Heart right ventricle (tissue), 16 donors: Measurements from ENCODE around the gene GPR176. TPM values are rescaled to one million over a fixed set of nuclear protein-coding genes. Genes with fewer than 3 reads are reported as not detected.

Experiments used
- ATAC-seq, 8 donors: fragments of 200-7000 bp; cut with Tn5 transposase; one replicate each; pipeline ENCODE4 v1.9.1; 2020; ENCODE audit warnings: mild to moderate bottlenecking in 8 of 8, moderate library complexity in 8 of 8, moderate number of reproducible peaks in 1 of 8
- DNase-seq, 2 donors: peaks; one replicate each; pipeline ENCODE4 v3.0.0-alpha.2; 2020
- H3K27ac ChIP-seq, 10 donors: fragments of 200-600 bp; sonication (generic) in 2 of 10; one replicate each; pipeline versions ENCODE4 v1.5.0 to v1.8.0; 2020 to 2022; ENCODE audit warnings: mild to moderate bottlenecking in 3 of 10
- H3K27me3 ChIP-seq, 7 donors: fragments of 200-600 bp; one replicate each; pipeline ENCODE4 v1.8.0; 2021 to 2022; ENCODE audit warnings: mild to moderate bottlenecking in 2 of 7
- H3K36me3 ChIP-seq, 9 donors: fragments of 200-600 bp; sonication (generic) in 1 of 9; one replicate each; pipeline versions ENCODE4 v1.5.0 to v1.8.0; 2020 to 2022; ENCODE audit warnings: mild to moderate bottlenecking in 2 of 9
- H3K4me1 ChIP-seq, 9 donors: fragments of 200-600 bp; sonication (generic) in 1 of 9; one replicate each; pipeline versions ENCODE4 v1.5.0 to v1.8.0; 2020 to 2022; ENCODE audit warnings: mild to moderate bottlenecking in 4 of 9
- H3K4me3 ChIP-seq, 10 donors: fragments of 200-600 bp; sonication (generic) in 2 of 10; one replicate each; pipeline versions ENCODE4 v1.5.0 to v1.8.0; 2020 to 2022; ENCODE audit warnings: mild to moderate bottlenecking in 7 of 10, moderate library complexity in 2 of 10
- H3K9me3 ChIP-seq, 11 donors: fragments of 200-600 bp in 10 of 11; sonication (generic) in 2 of 11; one replicate each; pipeline versions ENCODE4 v1.5.0 to v1.8.0; 2013 to 2022; ENCODE audit warnings: mild to moderate bottlenecking in 2 of 11, control low read depth in 1 of 11, moderate library complexity in 1 of 11
- CTCF ChIP-seq, 9 donors: fragments of 200-600 bp; sonication (generic) in 2 of 9; IDR thresholded peaks; one replicate each; pipeline versions ENCODE4 v1.5.0 to v1.8.0; 2021 to 2022; ENCODE audit warnings: antibody characterized with exemption in 9 of 9, mild to moderate bottlenecking in 5 of 9, moderate library complexity in 1 of 9
- whole genome bisulfite sequencing, 2 donors: extraction: QIAGEN DNeasy Blood & Tissue Kit; methylation state at CpG; one replicate each; pipeline ENCODE4 v1.1.7; 2013; ENCODE audit warnings: inconsistent platforms in 1 of 2; 5-methylcytosine and 5-hydroxymethylcytosine counted together
- intact Hi-C, 10 donors: fragments of 100-400 bp; cut with DNase I; formaldehyde crosslinking; loops; one replicate each; pipeline versions ENCODE4 v1.11.1 to v1.14.2; 2022
- long read RNA-seq, 3 donors: library from polyadenylated mRNA; unstranded; transcript quantifications; one replicate each; pipeline ENCODE4 v2.0.0, GENCODE V29; 2020 to 2021
- polyA plus RNA-seq, 2 donors: library from polyadenylated mRNA; stranded (reverse); fragments of 200-250 nt; gene quantifications; one replicate each; pipeline ENCODE4 v1.2.3, GENCODE V29; 2013
- total RNA-seq, 10 donors: library from RNA; stranded (reverse); fragmentation: NEBNext Ultra II Directional in 3 of 10; extraction: Animal tissue kit (Norgen Biotek cat#: 25700) in 3 of 10; gene quantifications; one replicate each; pipeline versions ENCODE4 v1.2.1 to v1.2.4, GENCODE V29; 2021 to 2023
- donor health status: Arrhythmogenic right ventricular cardiomyopathy.
- donor health status: ischemic (EF 13 %, LVEDD 7.1; RV severe dilation, severe dysfunction).
- donor health status: healthy with polysubstance abuse.
- donor health status: DM: no; HTN: yes; CAD: no.
- donor health status: DM: no; HTN: no; CAD: no.
- donor health status: ischemic (EF 25% LVEDD 6.9; RV normal size, moderate dysfunction).
- donor health status: ischemic (EF 25% LVEDD 5.7; RV mildly dilated, moderate dysfunction).
- donor health status: healthy.
- donor health status: DM: yes; HTN: yes; CAD: no.
- donor health status: Ischemic cardiomyopathy.
- donor health status: ischemic (EF 35%, LVEDD 5.7; RV mildly dilated, moderate dysfunction).
- donor health status: nonischemic (EF 11% LVEDD 7.7; RV severe dilation, severe dysfunction).
- donor health status: DM: yes; HTN: yes; CAD: no.
- donor health status: PGD.
- donor health status: ischemic (EF 29% LVEDD 5.4; RV normal size, mild dysfunction).
- donor health status: nonischemic (EF 23%, LVEDD 6.1; RV moderate dilation, normal function).

Gene GPR176
- 1 to 10 TPM in 9 of 10 donors, under 1 TPM in 1; 0.87 to 3.1 (median 1.5) TPM for total RNA-seq
- polyA plus RNA-seq = 1 to 10 TPM; 1.7 to 3.0 TPM
- long read RNA-seq, donor 1, transcript GPR176-205 (3 exons, 2,816 nt) = major isoform, 7 of 9 reads
- long read RNA-seq, donor 1, partial matches to known transcripts = 0 of 9 reads
- long read RNA-seq, donor 1, other reads (novel, unspliced or antisense) = 2 of 9 reads
- long read RNA-seq, donor 2, transcript GPR176-205 (3 exons, 2,816 nt) = major isoform, 9 of 15 reads
- long read RNA-seq, donor 2, partial matches to known transcripts = 0 of 15 reads
- long read RNA-seq, donor 2, other reads (novel, unspliced or antisense) = 6 of 15 reads
- long read RNA-seq, donor 3, transcript GPR176-205 (3 exons, 2,816 nt) = major isoform, 7 of 11 reads
- long read RNA-seq, donor 3, partial matches to known transcripts = 0 of 11 reads
- long read RNA-seq, donor 3, other reads (novel, unspliced or antisense) = 4 of 11 reads

DNA sequence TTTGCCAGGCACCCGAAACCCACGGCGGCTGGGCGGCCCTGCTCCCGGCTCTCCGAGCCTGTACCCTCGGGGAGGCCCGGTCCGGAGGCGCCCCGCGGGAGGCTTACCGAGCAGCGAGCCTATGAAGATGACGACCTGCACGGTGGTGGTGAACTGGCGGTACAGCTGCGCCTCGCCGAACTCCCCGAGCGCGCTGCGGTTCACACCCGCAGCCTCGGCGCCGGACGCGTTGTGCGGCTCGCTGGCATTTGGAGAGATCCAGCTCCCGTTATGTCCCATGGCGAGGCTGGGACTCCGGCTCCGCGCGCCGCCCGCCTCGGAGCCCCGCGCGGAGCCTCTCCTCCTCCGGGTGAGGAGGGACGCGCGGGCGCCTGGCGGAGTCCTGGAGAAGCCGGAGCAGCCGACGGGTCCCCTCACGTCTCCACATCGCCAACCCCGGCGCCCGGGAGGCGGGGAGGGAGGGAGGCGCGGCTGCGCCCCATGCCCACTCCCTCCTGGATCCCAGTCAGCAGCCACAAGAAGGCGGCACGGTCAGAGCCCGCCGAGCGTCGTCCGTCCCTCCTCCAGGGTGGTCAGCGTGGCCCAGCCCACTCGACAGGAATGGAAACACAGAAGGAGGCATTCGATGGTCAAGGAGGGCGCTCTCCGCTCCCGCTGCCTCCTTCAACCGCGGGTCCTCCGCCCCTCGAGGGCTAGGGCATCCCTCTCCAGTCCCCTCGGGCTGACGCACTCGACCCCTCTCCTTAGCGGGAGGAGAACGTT lies at the start of gene GPR176:
GPR176 (minus strand) TSS at position 519 of the 762 bp plus-strand sequence; CDS start at position 279, 240 bp downstream.
- peak within 1 kb of the TSS; percentile 34 to 83 (median 71) for H3K27ac ChIP-seq
- H3K27me3 ChIP-seq = peaks cover 0 to 41% (median 26%) of the 10 kb centered on the region in 7 donors
- WGBS, 2 donors = 1% methylated on average over 80 to 83 of the region's 84 CpGs
- peak within 1 kb of the TSS; percentile 38 to 96 (median 70) for H3K4me3 ChIP-seq
- H3K9me3 ChIP-seq = peaks cover 0 to 2% (median 0%) of the 10 kb centered on the region in 11 donors
- H3K36me3 ChIP-seq = no peaks in the 10 kb centered on the region
- no peak for TF ChIP-seq CTCF (IDR thresholded peaks at IDR 0.05)
- intact Hi-C loops = loop anchor here in 1 of 10 donors (5.0 kb wide), 1 partner anchor 133 kb away; no protein-coding TSS in a partner anchor
- DNase-seq = peak; percentile 15 to 47
- H3K4me1 ChIP-seq = peaks cover 0 to 30% (median 19%) of the 10 kb centered on the region in 9 donors
- ATAC-seq = peak; percentile 54 to 80 (median 59)

DNA sequence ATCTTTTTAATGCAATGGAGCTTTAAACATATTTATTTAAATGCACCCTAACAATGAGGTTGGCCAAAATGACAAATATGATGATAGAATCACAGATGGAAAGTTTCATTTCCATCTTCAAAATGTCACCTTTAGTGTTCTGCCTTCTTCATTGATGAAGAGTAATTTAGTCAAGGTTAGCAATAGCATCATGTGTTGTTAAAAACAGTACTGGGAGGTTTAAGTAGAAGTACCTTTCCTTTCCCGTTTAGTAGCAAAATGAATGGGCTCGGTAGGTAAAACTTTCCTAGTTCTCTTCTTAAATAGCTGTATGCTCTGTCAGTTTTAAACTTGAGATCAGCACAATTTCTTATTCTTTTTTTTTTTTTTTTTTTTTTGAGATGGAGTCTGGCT lies 48.9 kb upstream of the GPR176 start:
- H3K9me3 ChIP-seq = no peaks in the 10 kb centered on the region
- no peaks in the 10 kb centered on the region for H3K27me3 ChIP-seq
- 98 to 100% methylated on average over 2 of the region's 2 CpGs for WGBS, 2 donors
- peaks cover 0 to 9% (median 4%) of the 10 kb centered on the region in 9 donors for H3K4me1 ChIP-seq
- H3K27ac ChIP-seq = no peak overlapping the region
- no peak for ATAC-seq
- intact Hi-C loops = no loop called here
- DNase-seq = no peak
- H3K36me3 ChIP-seq = peaks cover 0 to 94% (median 31%) of the 10 kb centered on the region in 9 donors
- no peak overlapping the region for H3K4me3 ChIP-seq
- TF ChIP-seq CTCF (IDR thresholded peaks at IDR 0.05) = no peak

- ATAC-seq = no peak
- no peak for DNase-seq
- Histone ChIP-seq H3K9me3 (no peaks in the 10 kb centered on the region), H3K27ac (no peak overlapping the region), H3K4me1 (peaks cover 0 to 9% (median 4%) of the 10 kb centered on the region in 9 donors), H3K36me3 (peaks cover 0 to 94% (median 31%) of the 10 kb centered on the region in 9 donors), H3K27me3 (no peaks in the 10 kb centered on the region), H3K4me3 (no peak overlapping the region)
- TF ChIP-seq CTCF (IDR thresholded peaks at IDR 0.05) = no peak
- 89 to 93% methylated on average over 3 of the region's 3 CpGs for WGBS, 2 donors
- intact Hi-C loops = no loop called here
Observed at GRCh38 chr15:39968273-39969001, 48.4 kb upstream of the GPR176 start.

GRCh38 chr15:39966521-39966920 lies 46.5 kb upstream of the GPR176 start:
- Histone ChIP-seq H3K9me3 (no peaks in the 10 kb centered on the region), H3K27ac (no peak overlapping the region), H3K27me3 (no peaks in the 10 kb centered on the region), H3K4me3 (no peak overlapping the region), H3K36me3 (peaks cover 0 to 95% (median 43%) of the 10 kb centered on the region in 9 donors), H3K4me1 (peaks cover 0 to 9% (median 4%) of the 10 kb centered on the region in 9 donors)
- no peak for ATAC-seq
- TF ChIP-seq CTCF (IDR thresholded peaks at IDR 0.05) = no peak
- no peak for DNase-seq
- 77 to 90% methylated on average over 2 of the region's 2 CpGs for WGBS, 2 donors
- intact Hi-C loops = no loop called here
